Neural cell (in vitro differentiated cells): Measurements from ENCODE around the gene ROBO3. TPM values are rescaled to one million over a fixed set of nuclear protein-coding genes. Genes with fewer than 3 reads are reported as not detected.

ENCODE experiments used
- H2AFZ ChIP-seq: fragments of 200-600, 300-800 bp; sonication (generic), shearing (Covaris generic); 2 replicates; pipeline ENCODE4 v1.6.0; 2014; ENCODE audit warnings: low read depth, mild to moderate bottlenecking, antibody characterized with exemption, low read length, moderate library complexity
- H3F3A ChIP-seq: fragments of 200-600 bp; shearing (Covaris generic); 2 replicates; pipeline ENCODE4 v1.6.1; 2016; ENCODE audit warnings: mild to moderate bottlenecking, moderate library complexity, mixed read lengths, antibody characterized with exemption, low read length; ENCODE audit not compliant: insufficient read depth, poor library complexity, severe bottlenecking
- H3K27ac ChIP-seq: fragments of 200-600, 300-800 bp; sonication (generic), shearing (Covaris generic); 2 replicates; pipeline ENCODE4 v1.5.1; 2014; ENCODE audit warnings: mild to moderate bottlenecking, low read length, moderate library complexity
- H3K27me3 ChIP-seq: fragments of 300-800, 200-600 bp; sonication (generic), shearing (Covaris generic); 2 replicates; pipeline ENCODE4 v1.6.0; 2014; ENCODE audit warnings: mild to moderate bottlenecking, low read depth, low read length, moderate library complexity; ENCODE audit not compliant: insufficient read depth
- H3K36me3 ChIP-seq: fragments of 300-800, 200-600 bp; sonication (generic), shearing (Covaris generic); 2 replicates; pipeline ENCODE4 v1.5.1; 2014; ENCODE audit warnings: mild to moderate bottlenecking, antibody characterized with exemption, low read length, moderate library complexity; ENCODE audit not compliant: insufficient read depth
- H3K4me2 ChIP-seq: fragments of 300-800, 200-600 bp; sonication (generic), shearing (Covaris generic); 2 replicates; pipeline ENCODE4 v1.6.0; 2014; ENCODE audit warnings: mild to moderate bottlenecking, low read length
- H3K4me3 ChIP-seq: fragments of 300-800, 200-600 bp; sonication (generic), shearing (Covaris generic); 2 replicates; pipeline ENCODE4 v1.5.1; 2014; ENCODE audit warnings: mild to moderate bottlenecking, low read length, moderate library complexity
- H3K79me2 ChIP-seq: fragments of 200-600 bp; shearing (Covaris generic); replicated peaks from 2 replicates; pipeline ENCODE4 v1.6.0; 2014; ENCODE audit warnings: mild to moderate bottlenecking, low read length, moderate library complexity; ENCODE audit not compliant: insufficient read depth
- H3K9ac ChIP-seq: fragments of 300-800, 200-600 bp; sonication (generic), shearing (Covaris generic); 2 replicates; pipeline ENCODE4 v1.6.1; 2016; ENCODE audit warnings: mild to moderate bottlenecking, low read length, mixed read lengths
- H3K9me2 ChIP-seq: fragments of 200-600 bp; shearing (Covaris generic); 2 replicates; pipeline ENCODE4 v1.6.1; 2016; ENCODE audit warnings: mild to moderate bottlenecking, low read length, mixed read lengths; ENCODE audit not compliant: insufficient read depth
- H3K9me3 ChIP-seq: fragments of 200-600, 300-800 bp; sonication (generic), shearing (Covaris generic); 2 replicates; pipeline ENCODE4 v1.6.1; 2016; ENCODE audit warnings: mild to moderate bottlenecking, mixed run types, low read length, moderate library complexity, mixed read lengths
- H4K20me1 ChIP-seq: fragments of 200-600 bp; shearing (Covaris generic); 2 replicates; pipeline ENCODE4 v1.6.1; 2016; ENCODE audit warnings: mild to moderate bottlenecking, mixed run types; ENCODE audit not compliant: insufficient read depth
- CTCF ChIP-seq: fragments of 450-650 bp; IDR thresholded peaks from 2 replicates; pipeline ENCODE4 v1.5.1; 2014; ENCODE audit warnings: antibody characterized with exemption, mild to moderate bottlenecking, moderate library complexity; ENCODE audit not compliant: poor library complexity, severe bottlenecking
- EP300 ChIP-seq: fragments of 450-650 bp; conservative IDR thresholded peaks from 2 replicates; pipeline ENCODE4 v1.6.1; 2014; ENCODE audit warnings: antibody characterized with exemption, mild to moderate bottlenecking, moderate library complexity; ENCODE audit not compliant: poor library complexity, severe bottlenecking
- EZH2 ChIP-seq: fragments of 200-600, 300-800 bp; shearing (Covaris generic), sonication (generic); IDR thresholded peaks from 2 replicates; pipeline ENCODE4 v1.6.1; 2014; ENCODE audit warnings: antibody characterized with exemption, low read length, borderline replicate concordance, mild to moderate bottlenecking; ENCODE audit not compliant: insufficient read depth, poor library complexity, severe bottlenecking
- MXI1 ChIP-seq: fragments of 450-650 bp; conservative IDR thresholded peaks from 2 replicates; pipeline ENCODE4 v1.6.1; 2014; ENCODE audit warnings: antibody characterized with exemption, mild to moderate bottlenecking; ENCODE audit not compliant: poor library complexity, severe bottlenecking
- POLR2AphosphoS5 ChIP-seq: IDR thresholded peaks from 2 replicates; pipeline ENCODE4 v1.6.1; 2012
- RAD21 ChIP-seq: fragments of 450-650 bp; conservative IDR thresholded peaks from 2 replicates; pipeline ENCODE4 v1.6.1; 2014; ENCODE audit warnings: antibody characterized with exemption, mild to moderate bottlenecking, moderate library complexity
- REST ChIP-seq: IDR thresholded peaks from 2 replicates; pipeline ENCODE4 v1.6.1; 2012; ENCODE audit warnings: borderline replicate concordance
- SMC3 ChIP-seq: fragments of 450-650 bp; conservative IDR thresholded peaks from 2 replicates; pipeline ENCODE4 v1.6.1; 2014; ENCODE audit warnings: antibody characterized with exemption, mild to moderate bottlenecking, moderate library complexity; ENCODE audit not compliant: poor library complexity
- TAF1 ChIP-seq: IDR thresholded peaks from 2 replicates; pipeline ENCODE4 v1.6.1; 2012; ENCODE audit warnings: low read depth
- polyA plus RNA-seq: library from polyadenylated mRNA; depleted of rRNA; stranded (reverse); fragments of >200 nt; gene quantifications from 2 replicates; pipeline ENCODE4 v1.2.3, GENCODE V29; 2014

Gene ROBO3
- polyA plus RNA-seq, 1 donor from 2014 or later = 12.8 TPM

DNA sequence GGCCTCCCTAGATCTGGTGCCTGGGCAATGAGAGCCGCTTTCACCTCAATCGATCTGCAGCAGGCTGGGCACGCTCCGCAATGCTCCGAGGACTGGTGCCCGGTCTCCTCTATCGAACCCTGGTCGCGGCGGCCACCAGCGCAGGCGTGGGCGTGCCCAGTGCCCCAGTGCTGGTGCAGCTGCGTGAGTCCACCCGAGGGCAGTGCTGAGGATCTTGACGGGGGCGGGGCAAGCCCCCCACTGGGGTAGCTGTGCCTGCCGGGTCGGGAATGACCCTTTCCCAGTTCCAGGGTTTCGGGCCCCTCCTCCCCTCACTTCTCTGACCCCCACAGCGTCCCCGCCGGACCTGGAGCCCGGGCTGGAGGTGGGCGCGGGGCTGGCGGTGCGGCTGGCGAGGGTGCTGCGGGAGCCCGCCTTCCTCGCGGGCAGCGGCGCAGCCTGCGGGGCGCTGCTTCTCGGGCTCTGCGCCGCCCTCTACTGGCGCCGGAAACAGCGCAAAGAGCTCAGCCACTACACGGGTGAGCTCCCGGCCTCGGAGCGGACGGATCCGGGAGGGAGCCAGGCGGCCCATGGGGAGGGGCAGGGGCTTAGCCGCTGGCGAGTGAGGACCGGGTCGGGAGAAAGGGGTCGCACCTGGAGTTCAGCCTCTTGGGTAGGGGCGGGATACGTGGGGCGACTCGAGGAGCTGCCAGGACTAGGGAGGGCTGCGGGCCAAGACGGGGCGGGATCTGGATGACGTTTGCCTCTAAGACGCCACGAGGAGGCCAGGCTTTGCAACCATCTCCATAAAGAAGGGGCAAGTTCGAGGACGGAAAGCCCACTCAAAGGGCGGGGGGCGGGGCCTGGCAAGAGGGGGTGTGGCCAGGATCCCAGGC, 10.9 kb downstream of the ROBO3 start:
- peaks cover 20% of the 10 kb centered on the region for H3K27me3 ChIP-seq

More for the DNA sequence above, 10.9 kb downstream of the ROBO3 start:
- Histone ChIP-seq H3K4me3 (peak overlapping the region; percentile 81), H3K36me3 (no peaks in the 10 kb centered on the region), H2AFZ (peak overlapping the region; percentile 83), H3K9me2 (no peaks in the 10 kb centered on the region), H4K20me1 (no peaks in the 10 kb centered on the region), H3K9ac (peak overlapping the region; percentile 85), H3K4me2 (no peak overlapping the region), H3F3A (no peaks in the 10 kb centered on the region), H3K27ac (peak overlapping the region; percentile 81), H3K9me3 (no peaks in the 10 kb centered on the region), H3K79me2 (no peaks in the 10 kb centered on the region)
- TF ChIP-seq EP300 (peak; percentile 65), POLR2AphosphoS5 (no peak), TAF1 (no peak), CTCF (peak; percentile 98), REST (peak; percentile 45), SMC3 (peak; percentile 80), MXI1 (peak; percentile 76), EZH2 (no peak), RAD21 (peak; percentile 66)
